HTERT RPE-1 (cell line): ENCODE measurements around the gene SPOP.
"Not testable (repeated sequence)": the region's sequence is repeated elsewhere in the genome, so short reads cannot be mapped to it uniquely, and the experiment has no call there.

ENCODE experiments used
- in situ Hi-C: fragments of 300-500 bp; cut with MboI; formaldehyde crosslinking; loops from 4 replicates; pipeline ENCODE4 v1.14.3; 2020; ENCODE audit warnings: low sequenced_read_pairs

SPOP gene

DNA sequence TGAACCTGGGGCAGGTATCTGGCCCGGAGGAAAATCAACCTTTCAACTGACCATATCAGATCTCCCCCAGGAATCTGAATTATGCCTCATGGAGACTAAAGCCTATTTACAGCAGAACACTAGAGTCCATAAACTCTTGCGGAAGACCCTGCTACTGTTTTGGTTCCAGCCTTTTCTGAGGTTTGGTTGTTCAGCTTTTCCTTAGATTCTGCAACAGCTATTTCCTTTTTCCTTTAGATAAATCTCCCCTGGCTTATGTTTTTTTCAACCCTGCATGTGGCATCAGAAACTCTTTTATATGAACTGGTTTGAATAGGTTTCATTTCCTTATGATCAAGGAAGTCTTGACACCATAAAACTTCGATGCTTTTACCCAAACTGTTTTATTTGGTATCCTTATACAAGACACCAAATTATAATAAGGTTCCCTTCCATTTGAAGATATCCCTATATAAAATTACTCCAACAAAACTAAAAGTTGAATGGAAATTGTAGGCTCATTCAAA is 13.1 kb downstream of the SPOP start:
- in situ Hi-C loops, result no loop called here

DNA sequence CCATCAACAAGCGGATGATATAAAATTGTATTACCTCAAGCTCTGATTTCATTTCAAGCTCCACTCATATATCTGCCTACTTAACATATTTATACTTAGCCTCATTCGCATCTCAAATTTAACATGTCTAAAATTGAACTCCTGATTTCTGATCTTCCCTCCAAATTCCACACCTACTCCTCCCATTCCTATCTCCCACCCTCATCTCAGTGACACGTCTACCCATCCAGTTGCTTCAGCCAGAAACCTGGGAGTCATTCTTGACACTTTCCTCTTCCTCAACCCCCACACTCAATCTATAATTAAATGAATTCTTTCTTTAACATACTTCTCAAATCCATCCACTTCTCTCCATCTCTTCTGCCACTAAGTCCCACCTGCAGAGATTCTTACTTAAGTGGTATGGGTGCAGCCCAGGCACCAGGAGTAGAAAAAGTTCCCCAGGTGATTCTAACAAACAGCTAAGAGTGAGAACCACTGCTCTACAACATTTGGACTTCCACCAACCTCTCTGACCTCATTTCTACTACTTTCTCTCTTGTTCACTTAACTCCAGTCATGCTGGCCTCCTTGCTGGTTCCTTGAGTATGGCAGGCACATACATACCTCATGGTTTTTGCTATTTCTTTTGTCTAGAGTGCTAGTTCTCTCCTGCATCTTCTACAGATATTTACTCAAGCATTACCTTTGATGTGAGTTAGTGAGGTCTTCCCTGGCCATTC is 18.1 kb downstream of the SPOP start:
- in situ Hi-C loops, result no loop called here

- in situ Hi-C loops, result no loop called here
These were observed 21.6 kb downstream of the SPOP start for GRCh38 chr17:49656247-49656646.

- in situ Hi-C loops, result no loop called here
These were observed 30.7 kb downstream of the SPOP start for GRCh38 chr17:49647256-49647585.

DNA sequence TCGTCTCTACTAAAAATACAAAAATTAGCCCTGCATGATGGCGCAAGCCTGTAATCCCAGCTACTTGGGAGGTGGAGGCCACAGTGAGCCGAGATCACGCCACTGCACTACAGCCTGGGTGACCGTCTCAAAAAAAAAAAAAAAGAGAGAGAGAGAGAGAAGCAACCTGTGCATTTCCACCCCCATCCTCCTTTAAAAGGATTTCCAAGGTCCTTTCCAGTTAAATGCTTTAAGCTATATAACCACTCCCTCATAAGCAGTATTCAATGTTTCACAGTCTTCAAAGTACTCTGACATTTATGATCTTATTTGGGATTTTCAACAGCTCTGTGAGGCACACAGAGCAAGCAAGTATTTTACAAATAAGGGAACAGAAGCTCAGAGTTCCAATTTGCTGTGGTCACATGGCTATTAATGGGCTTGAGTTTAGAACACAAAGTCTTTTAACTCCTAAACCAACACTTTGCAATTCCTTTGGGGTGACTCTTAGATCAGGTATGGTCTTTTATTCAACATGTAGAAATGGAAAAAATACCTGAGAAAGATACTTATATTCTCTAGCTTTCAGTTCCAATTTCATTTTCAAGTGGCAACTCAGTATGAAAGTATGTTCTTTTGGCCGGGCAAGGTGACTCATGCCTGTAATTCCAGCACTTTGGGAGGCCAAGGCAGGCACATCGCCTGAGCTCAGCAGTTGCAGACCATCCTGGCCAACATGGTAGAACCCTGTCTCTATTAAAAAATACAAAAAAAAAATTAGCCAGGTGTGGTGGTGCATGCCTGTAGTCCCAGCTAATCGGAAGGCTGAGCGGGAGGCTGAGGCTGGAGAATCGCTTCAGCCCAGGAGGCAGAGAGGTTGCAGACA is 31.3 kb downstream of the SPOP start:
- in situ Hi-C loops, result no loop called here

GRCh38 chr17:49646056-49646390 is 31.9 kb downstream of the SPOP start:
- in situ Hi-C loops, result not testable (repeated sequence)

GRCh38 chr17:49645654-49646053 is 32.2 kb downstream of the SPOP start:
- in situ Hi-C loops, result no loop called here

GRCh38 chr17:49640556-49640955 is 37.3 kb downstream of the SPOP start:
- in situ Hi-C loops, result no loop called here

- in situ Hi-C loops, result no loop called here
These were observed 39.1 kb downstream of the SPOP start for GRCh38 chr17:49638818-49639217.

- in situ Hi-C loops, result no loop called here
These were observed 40.2 kb downstream of the SPOP start for GRCh38 chr17:49637739-49638138.

DNA sequence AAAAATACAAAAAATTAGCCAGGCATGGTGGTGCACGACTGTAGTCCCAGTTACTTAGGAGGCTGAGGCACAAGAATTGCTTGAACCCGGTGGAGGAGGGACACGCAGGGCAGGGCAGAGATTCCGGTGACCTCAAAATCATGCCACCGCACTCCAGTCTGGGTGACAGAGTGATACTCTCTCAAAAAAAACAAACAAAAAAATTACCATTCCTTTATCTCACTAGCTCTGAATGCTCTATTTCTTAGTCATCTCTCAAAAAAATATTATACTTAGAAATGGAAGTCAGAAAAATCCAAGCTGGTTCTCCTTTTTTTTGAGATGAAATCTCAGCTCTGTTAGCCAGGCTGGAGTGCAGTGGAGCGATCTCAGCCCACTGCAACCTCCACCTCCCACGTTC is 40.8 kb downstream of the SPOP start:
- in situ Hi-C loops, result no loop called here

- in situ Hi-C loops, result no loop called here
These were observed 42.8 kb downstream of the SPOP start for GRCh38 chr17:49635121-49635520.

DNA sequence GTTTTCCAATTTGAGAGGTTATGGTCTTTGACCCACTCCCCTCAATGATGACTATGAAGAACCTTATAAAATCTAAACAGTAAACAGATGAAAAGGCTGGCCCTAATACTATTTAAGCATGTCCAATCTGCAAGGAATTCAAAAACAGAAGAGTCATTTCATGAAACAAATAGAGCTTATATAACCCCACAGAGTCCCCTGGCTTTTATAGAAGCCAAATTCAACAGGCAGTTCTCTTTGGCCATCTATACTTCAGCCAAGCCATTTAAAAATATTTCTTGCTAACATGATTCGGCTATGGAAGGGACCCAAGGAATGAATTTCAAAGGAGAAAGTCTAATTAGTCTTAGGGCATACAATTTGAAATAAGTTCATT is 43.4 kb downstream of the SPOP start:
- in situ Hi-C loops, result no loop called here

- in situ Hi-C loops, result no loop called here
These were observed 44.0 kb downstream of the SPOP start for GRCh38 chr17:49633762-49634484.

DNA sequence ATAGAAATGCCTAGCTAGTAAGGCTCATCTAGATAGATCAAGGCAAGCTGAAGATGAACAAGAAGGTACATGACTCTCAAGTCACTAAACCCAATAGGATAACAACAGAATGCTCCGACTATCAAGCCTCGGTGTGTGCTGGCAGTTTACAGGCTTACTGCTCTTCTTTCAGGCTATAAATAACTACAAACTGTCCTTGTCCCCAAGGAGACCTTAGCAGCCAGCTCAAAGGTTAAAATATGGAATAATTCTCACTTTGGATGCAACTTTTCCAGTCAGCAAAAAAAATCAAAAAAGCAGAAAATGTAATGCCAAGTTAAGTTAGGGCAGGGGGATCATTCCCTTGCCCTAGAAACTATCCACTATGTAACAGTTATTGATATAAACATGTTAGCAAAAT is 44.6 kb downstream of the SPOP start:
- in situ Hi-C loops, result no loop called here

DNA sequence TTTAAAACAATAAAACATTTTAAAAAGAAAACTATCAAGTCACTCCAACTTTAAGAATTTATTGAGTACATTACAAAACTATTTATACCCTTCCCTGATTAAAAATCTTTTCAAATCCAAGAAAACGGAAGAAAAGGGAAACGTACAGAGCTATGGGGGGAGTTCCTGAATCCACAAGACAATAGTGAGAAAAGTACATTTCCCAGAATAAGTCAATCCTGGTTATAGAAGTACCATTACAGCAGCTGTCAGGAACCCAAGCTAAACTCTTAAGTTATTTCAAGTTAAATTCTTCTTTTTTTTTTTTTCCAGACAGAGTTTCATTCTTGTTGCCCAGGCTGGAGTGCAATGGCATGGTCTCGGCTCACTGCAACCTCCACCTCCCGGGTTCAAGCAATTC is 45.7 kb downstream of the SPOP start:
- in situ Hi-C loops, result no loop called here

- in situ Hi-C loops, result no loop called here
These were observed 46.4 kb downstream of the SPOP start for GRCh38 chr17:49631496-49631895.

- in situ Hi-C loops, result no loop called here
These were observed 47.6 kb downstream of the SPOP start for GRCh38 chr17:49630113-49630900.

DNA sequence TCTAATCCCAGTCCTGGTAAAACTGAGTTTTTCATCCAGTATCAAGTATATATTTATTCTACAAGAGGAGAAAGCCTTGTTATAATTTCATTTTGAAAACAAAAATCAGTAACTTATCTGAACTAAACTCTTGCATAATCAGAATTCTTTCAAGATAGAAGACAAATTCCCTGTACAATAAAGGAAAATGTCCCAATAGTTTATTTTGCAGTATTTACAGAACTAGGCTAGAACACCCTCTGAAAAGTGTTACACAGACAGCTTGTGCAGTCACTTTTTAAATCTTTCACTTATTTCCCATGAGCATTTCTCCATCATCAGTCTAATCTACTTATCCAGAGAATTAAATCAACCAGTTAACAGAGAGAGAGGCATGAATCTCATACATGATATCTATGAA is 48.5 kb downstream of the SPOP start:
- in situ Hi-C loops, result no loop called here

DNA sequence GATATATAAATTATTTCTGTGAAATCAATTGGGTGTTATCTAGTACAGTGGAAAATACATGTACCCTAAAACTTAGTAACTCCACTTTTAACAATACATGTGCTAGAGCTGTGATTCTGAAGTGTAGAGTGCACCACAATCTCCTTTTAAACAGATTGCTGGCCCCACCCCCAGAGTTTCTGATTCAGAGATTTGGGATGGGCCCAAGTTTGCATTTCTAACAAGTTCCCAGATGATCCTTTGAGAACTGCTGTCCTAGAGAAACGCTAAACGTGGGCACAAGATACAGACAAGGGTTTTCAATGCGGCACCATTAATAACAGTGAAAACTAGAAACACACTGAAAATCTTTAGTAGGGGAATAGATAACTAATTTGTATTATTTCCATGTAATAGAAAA is 53.0 kb downstream of the SPOP start:
- in situ Hi-C loops, result no loop called here

DNA sequence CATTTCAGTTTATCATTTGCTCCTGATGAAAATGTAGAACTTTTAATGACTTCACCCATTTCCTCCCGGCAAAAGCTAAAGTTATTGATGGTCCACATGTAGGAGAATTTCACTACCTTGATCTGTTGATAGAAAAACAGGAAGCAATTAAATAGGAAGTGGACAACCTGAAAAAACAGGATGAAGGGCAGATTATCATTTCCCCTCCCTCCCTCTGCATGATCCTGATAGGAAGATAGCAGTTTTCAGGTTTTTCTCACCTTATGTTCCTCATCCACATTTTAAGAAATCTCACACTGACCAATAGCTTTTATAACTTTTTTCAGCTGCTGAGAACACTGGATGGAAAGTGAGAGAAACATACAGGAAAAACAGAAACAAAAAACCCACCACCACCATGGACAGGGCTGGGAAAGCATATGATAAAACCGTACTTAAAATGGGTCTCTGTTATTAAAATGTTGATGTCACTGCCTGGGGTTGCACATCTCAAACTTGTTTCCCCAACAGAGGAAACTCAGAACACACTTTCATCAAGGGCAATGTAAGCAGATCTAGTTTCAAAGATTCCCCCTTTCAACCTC is 55.9 kb downstream of the SPOP start:
- in situ Hi-C loops, result no loop called here
